Right lung (tissue), 5 donors: ENCODE data around the gene OR7C2. TPM values are rescaled to one million over a fixed set of nuclear protein-coding genes. Genes with fewer than 3 reads are reported as not detected.

ENCODE experiments used
- DNase-seq, 2 donors: peaks; one replicate each; pipeline ENCODE4 v3.0.0-alpha.2; 2013
- polyA plus RNA-seq, 5 donors: library from polyadenylated mRNA; unstranded; fragments of 120-200 nt; gene quantifications; one replicate each; pipeline versions ENCODE4 v1.2.1 to v1.2.3, GENCODE V29; 2013; ENCODE audit warnings: inconsistent platforms in 1 of 5, low replicate concordance in 1 of 5; ENCODE audit not compliant: insufficient read length in 5 of 5, insufficient read depth in 1 of 5

The OR7C2 gene
- polyA plus RNA-seq, 5 donors, result not detected

DNA sequence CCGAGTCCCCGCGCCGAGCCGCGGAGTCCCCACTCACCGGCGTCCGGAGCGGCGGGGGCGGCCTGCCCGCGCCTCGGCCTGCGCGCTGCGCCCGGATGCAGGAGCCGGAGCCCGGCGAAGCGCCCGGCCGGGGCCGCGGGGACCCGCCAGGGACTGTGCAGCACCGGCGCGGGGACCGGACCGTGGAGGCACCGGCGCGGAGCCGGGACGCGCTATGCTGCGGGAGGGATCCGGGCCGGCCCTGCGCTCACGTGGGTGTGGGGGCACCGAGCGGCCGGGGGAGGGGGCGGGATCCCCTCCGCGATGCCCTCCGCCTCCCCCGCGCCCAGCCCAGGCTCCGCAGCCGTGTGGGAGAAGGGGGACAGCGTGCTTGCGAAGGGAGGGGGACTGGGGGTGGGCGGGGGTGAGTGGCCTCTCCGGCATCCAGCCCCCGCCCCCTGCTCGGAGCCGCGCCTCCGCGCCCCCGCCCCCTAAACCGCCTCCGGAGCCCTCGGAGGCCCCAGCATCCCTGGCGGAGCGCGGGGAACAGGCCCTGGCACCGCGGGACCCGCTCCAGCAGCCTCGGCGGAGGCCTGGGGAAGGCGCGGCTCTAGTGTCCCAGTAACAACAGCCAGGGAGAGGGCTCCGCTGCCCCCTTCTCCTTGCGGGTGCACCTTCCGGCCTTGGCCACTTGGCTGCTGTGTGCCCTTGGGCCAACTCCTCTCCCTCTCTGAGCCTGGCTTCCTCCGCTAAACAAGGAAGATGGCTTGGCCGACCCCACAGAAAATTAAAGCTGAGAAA lies 38.4 kb downstream of the OR7C2 start, which contains the start of gene SLC1A6:
TSS of gene SLC1A6 (minus strand) at position 389 of the 780 bp plus-strand sequence. CDS start 6,954 bp downstream, outside the sequence.
- DNase-seq, result no peak

DNA sequence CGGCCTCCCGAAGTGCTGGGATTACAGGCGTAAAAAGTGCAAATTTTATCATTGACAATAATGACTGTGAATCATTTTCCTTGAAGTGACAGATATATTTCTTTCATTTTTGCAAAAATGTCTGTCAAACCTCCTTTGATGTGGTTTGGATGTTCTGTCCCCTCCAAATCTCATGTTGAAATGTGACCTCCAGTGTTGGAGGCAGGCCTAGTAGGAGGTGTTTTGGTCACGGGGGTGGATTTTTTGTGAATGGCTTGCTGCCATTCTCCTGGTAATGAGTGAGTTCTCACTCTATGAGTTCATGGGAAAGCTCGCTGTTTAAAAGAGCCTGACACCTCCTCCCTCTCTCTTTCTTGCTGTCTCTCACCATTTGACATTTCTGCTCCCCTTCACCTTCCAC lies 43.8 kb downstream of the OR7C2 start:
- no peak for DNase-seq

Other genes starting within 250 kb of the OR7C2 start
- under 1 TPM; 0.35 to 0.96 (median 0.63) TPM for gene ADGRE2, start 162.9 kb upstream of the OR7C2 start, polyA plus RNA-seq
- gene OR7A5, start 106.3 kb upstream of the OR7C2 start, polyA plus RNA-seq, result not detected
- under 1 TPM; 0.05 to 0.22 (median 0.12) TPM for gene OR7C1, start 106.3 kb upstream of the OR7C2 start, polyA plus RNA-seq
- gene OR7A10, start 92.6 kb upstream of the OR7C2 start, polyA plus RNA-seq, result not detected
- under 1 TPM in 2 of 5 donors, not detected in 3; 0.03 to 0.05 TPM for gene OR7A17, start 55.4 kb upstream of the OR7C2 start, polyA plus RNA-seq
- under 1 TPM; 0.09 to 0.33 (median 0.21) TPM for gene SLC1A6, start 38.4 kb downstream of the OR7C2 start, polyA plus RNA-seq
- not detected for gene CASP14, start 108.0 kb downstream of the OR7C2 start, polyA plus RNA-seq
- gene OR1I1, start 140.7 kb downstream of the OR7C2 start, polyA plus RNA-seq, result under 1 TPM; 0.05 to 0.15 (median 0.09) TPM
- gene SYDE1, start 165.9 kb downstream of the OR7C2 start, polyA plus RNA-seq, result 10 to 100 TPM; 16.6 to 33.0 (median 21.8) TPM